Muscle of leg (tissue), 11 donors: ENCODE measurements around the gene GSTM5. TPM values are rescaled to one million over a fixed set of nuclear protein-coding genes. Genes with fewer than 3 reads are reported as not detected.

Source experiments
- DNase-seq: peaks from one replicate; pipeline ENCODE4 v3.0.0; 2013
- H3K27ac ChIP-seq: one replicate; pipeline ENCODE4 v1.5.1; 2013; ENCODE audit warnings: mild to moderate bottlenecking, low read length, control low read depth
- H3K27me3 ChIP-seq: one replicate; pipeline ENCODE4 v1.6.1; 2013; ENCODE audit warnings: low read length; ENCODE audit not compliant: control insufficient read depth, insufficient read depth
- H3K36me3 ChIP-seq: one replicate; pipeline ENCODE4 v1.6.1; 2013; ENCODE audit warnings: low read length; ENCODE audit not compliant: control insufficient read depth, insufficient read depth
- H3K4me1 ChIP-seq: one replicate; pipeline ENCODE4 v1.6.1; 2013; ENCODE audit warnings: low read length; ENCODE audit not compliant: control insufficient read depth, insufficient read depth
- H3K4me3 ChIP-seq: one replicate; pipeline ENCODE4 v1.5.1; 2013; ENCODE audit warnings: low read length, control low read depth
- H3K9me3 ChIP-seq: replicated peaks from 2 replicates; pipeline ENCODE4 v1.6.1; 2013; ENCODE audit warnings: low read depth, low read length; ENCODE audit not compliant: control insufficient read depth
- WGBS: methylation state at CpG from one replicate; pipeline ENCODE4 v1.1.5; 2013; ENCODE audit warnings: missing lambda C conversion rate; ENCODE audit not compliant: insufficient coverage; 5-methylcytosine and 5-hydroxymethylcytosine counted together
- polyA plus RNA-seq, 8 donors: library from polyadenylated mRNA; unstranded; fragments of 120-200 nt; gene quantifications; one replicate each; pipeline versions ENCODE4 v1.2.1 to v1.2.3, GENCODE V29; 2013; ENCODE audit warnings: inconsistent platforms in 1 of 8, low replicate concordance in 1 of 8; ENCODE audit not compliant: insufficient read length in 8 of 8, insufficient read depth in 1 of 8
- total RNA-seq: library from RNA; stranded (reverse); fragments of 120-200 nt; gene quantifications from one replicate; pipeline ENCODE4 v1.2.4, GENCODE V29; 2013

GSTM5 gene
- total and polyA plus RNA-seq, 9 donors = 10.2 to 48.0 (median 17.9) TPM

GRCh38 chr1:109714661-109715372 is 2.8 kb downstream of the GSTM5 start:
- no peak for DNase-seq
- no peak overlapping the region for H3K27ac ChIP-seq

GRCh38 chr1:109716121-109716520 is 4.1 kb downstream of the GSTM5 start:
- Histone ChIP-seq H3K36me3 (no peaks in the 10 kb centered on the region), H3K27me3 (no peaks in the 10 kb centered on the region), H3K4me3 (no peak overlapping the region), H3K9me3 (no peaks in the 10 kb centered on the region), H3K4me1 (no peaks in the 10 kb centered on the region), H3K27ac (no peak overlapping the region)
- WGBS = 92% methylated on average over 2 of the region's 3 CpGs
- no peak for DNase-seq

More at GRCh38 chr1:109714661-109715372, 2.8 kb downstream of the GSTM5 start:
- H3K36me3 ChIP-seq = no peaks in the 10 kb centered on the region
- no peaks in the 10 kb centered on the region for H3K27me3 ChIP-seq
- no peaks in the 10 kb centered on the region for H3K9me3 ChIP-seq
- no peaks in the 10 kb centered on the region for H3K4me1 ChIP-seq
- no peak overlapping the region for H3K4me3 ChIP-seq
- WGBS = 77% methylated on average over 8 of the region's 12 CpGs

- Histone ChIP-seq H3K9me3 (no peaks in the 10 kb centered on the region), H3K27ac (no peak overlapping the region), H3K4me1 (no peaks in the 10 kb centered on the region), H3K27me3 (no peaks in the 10 kb centered on the region), H3K4me3 (no peak overlapping the region), H3K36me3 (no peaks in the 10 kb centered on the region)
- DNase-seq = no peak
- WGBS = 67% methylated on average over 3 of the region's 3 CpGs
Measured at GRCh38 chr1:109716570-109717090, 4.6 kb downstream of the GSTM5 start.

GRCh38 chr1:109717729-109718128 is 5.7 kb downstream of the GSTM5 start:
- WGBS = 83% methylated on average over 2 of the region's 5 CpGs
- no peaks in the 10 kb centered on the region for H3K4me1 ChIP-seq
- no peaks in the 10 kb centered on the region for H3K9me3 ChIP-seq
- DNase-seq = no peak
- no peaks in the 10 kb centered on the region for H3K36me3 ChIP-seq
- H3K27me3 ChIP-seq = no peaks in the 10 kb centered on the region
- H3K4me3 ChIP-seq = no peak overlapping the region
- H3K27ac ChIP-seq = no peak overlapping the region

- 43% methylated on average over 2 of the region's 2 CpGs for WGBS
- no peak overlapping the region for H3K27ac ChIP-seq
Measured at GRCh38 chr1:109718495-109718894, 6.4 kb downstream of the GSTM5 start.

GRCh38 chr1:109719337-109719837 is 7.3 kb downstream of the GSTM5 start:
- Histone ChIP-seq H3K4me3 (no peak overlapping the region), H3K27me3 (no peaks in the 10 kb centered on the region), H3K27ac (no peak overlapping the region), H3K36me3 (no peaks in the 10 kb centered on the region), H3K4me1 (no peaks in the 10 kb centered on the region), H3K9me3 (no peaks in the 10 kb centered on the region)
- WGBS = 80% methylated on average over 1 of the region's 5 CpGs
- no peak for DNase-seq

More at GRCh38 chr1:109718495-109718894, 6.4 kb downstream of the GSTM5 start:
- Histone ChIP-seq H3K4me3 (no peak overlapping the region), H3K27me3 (no peaks in the 10 kb centered on the region), H3K9me3 (no peaks in the 10 kb centered on the region), H3K4me1 (no peaks in the 10 kb centered on the region), H3K36me3 (no peaks in the 10 kb centered on the region)
- DNase-seq = no peak

GRCh38 chr1:109721042-109721441 is 9.0 kb downstream of the GSTM5 start:
- DNase-seq = no peak
- H3K27ac ChIP-seq = no peak overlapping the region
- H3K9me3 ChIP-seq = no peaks in the 10 kb centered on the region
- WGBS = 80% methylated on average over 1 of the region's 5 CpGs
- H3K36me3 ChIP-seq = no peaks in the 10 kb centered on the region
- no peak overlapping the region for H3K4me3 ChIP-seq
- H3K27me3 ChIP-seq = no peaks in the 10 kb centered on the region
- no peaks in the 10 kb centered on the region for H3K4me1 ChIP-seq

- H3K4me1 ChIP-seq = no peaks in the 10 kb centered on the region
- no peaks in the 10 kb centered on the region for H3K36me3 ChIP-seq
- H3K4me3 ChIP-seq = no peak overlapping the region
- DNase-seq = no peak
- no peak overlapping the region for H3K27ac ChIP-seq
- H3K27me3 ChIP-seq = no peaks in the 10 kb centered on the region
- no peaks in the 10 kb centered on the region for H3K9me3 ChIP-seq
- no CpG with 5 or more reads among the region's 1 CpG for WGBS
Measured at GRCh38 chr1:109721971-109722370, 9.9 kb downstream of the GSTM5 start.

GRCh38 chr1:109722908-109723691 is 11.0 kb downstream of the GSTM5 start:
- H3K4me3 ChIP-seq = no peak overlapping the region
- no peaks in the 10 kb centered on the region for H3K4me1 ChIP-seq
- no peaks in the 10 kb centered on the region for H3K36me3 ChIP-seq
- DNase-seq = no peak
- WGBS = 89% methylated on average over 4 of the region's 7 CpGs
- H3K27ac ChIP-seq = no peak overlapping the region
- H3K9me3 ChIP-seq = no peaks in the 10 kb centered on the region
- no peaks in the 10 kb centered on the region for H3K27me3 ChIP-seq

- no peak overlapping the region for H3K27ac ChIP-seq
- H3K4me1 ChIP-seq = no peaks in the 10 kb centered on the region
- H3K4me3 ChIP-seq = no peak overlapping the region
- no peaks in the 10 kb centered on the region for H3K9me3 ChIP-seq
- DNase-seq = no peak
- 33% methylated on average over 1 of the region's 5 CpGs for WGBS
- H3K36me3 ChIP-seq = no peaks in the 10 kb centered on the region
- H3K27me3 ChIP-seq = no peaks in the 10 kb centered on the region
Measured at GRCh38 chr1:109724933-109725332, 12.9 kb downstream of the GSTM5 start.
